LNCaP clone FGC (cell line): Measurements from ENCODE around the gene FLT3.

Experiments used
- DNase-seq: peaks from one replicate; pipeline ENCODE4 v3.0.0-alpha.2; 2011; ENCODE audit warnings: low read depth
- H3K4me3 ChIP-seq: 2 replicates; pipeline ENCODE4 v1.5.1; 2011; ENCODE audit warnings: mild to moderate bottlenecking, low read depth, low read length, control low read depth
- TF ChIP-seq, protein P1 (sequence below): IDR thresholded peaks from 2 replicates; pipeline ENCODE4 v1.5.1; 2012; ENCODE audit warnings: mild to moderate bottlenecking; ENCODE audit not compliant: control insufficient read depth, insufficient read depth; ENCODE audit errors: extremely low read depth

Gene FLT3

DNA sequence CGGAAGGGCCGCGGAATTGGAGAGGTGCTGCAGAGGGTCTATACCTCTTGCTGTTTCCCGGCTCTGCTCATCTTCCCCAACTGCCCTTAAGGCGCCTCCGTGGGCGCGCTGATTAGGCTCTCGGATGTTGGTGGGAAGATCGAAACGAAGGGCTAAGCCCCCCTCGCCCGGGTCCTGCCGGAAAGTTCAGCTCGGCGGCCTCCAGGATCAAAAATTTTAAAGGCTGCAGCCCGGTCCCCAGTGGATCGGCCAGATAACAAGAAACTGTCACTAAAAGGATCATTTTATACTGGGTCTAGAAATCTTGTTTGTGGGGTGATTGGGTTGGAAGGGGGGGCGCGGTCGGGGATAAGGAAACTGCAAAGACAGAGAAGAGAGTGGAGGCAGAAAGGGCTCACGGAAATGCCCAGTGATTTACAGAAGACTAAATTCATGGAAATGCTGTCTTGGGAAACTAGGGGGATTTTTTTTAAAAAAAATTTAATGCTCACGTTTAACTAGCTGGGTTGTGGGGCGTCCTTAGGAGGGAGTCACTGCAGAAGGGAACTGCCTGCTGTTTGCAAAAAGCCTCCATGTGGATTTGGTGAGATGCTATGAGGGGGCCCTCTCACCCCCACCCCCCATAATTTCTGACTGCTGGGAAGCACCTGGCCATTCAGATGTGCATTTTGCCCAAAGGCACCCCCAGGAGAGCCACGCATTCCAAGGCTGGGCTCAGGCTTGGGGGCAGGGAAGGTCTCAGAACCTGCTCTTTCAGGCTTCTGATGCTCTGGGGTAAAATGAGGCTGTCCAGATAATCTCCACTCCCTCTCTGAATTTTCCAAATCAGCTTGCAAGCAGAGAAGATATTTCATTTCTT is 138.9 kb downstream of the FLT3 start:
- TF ChIP-seq, protein P1, sequence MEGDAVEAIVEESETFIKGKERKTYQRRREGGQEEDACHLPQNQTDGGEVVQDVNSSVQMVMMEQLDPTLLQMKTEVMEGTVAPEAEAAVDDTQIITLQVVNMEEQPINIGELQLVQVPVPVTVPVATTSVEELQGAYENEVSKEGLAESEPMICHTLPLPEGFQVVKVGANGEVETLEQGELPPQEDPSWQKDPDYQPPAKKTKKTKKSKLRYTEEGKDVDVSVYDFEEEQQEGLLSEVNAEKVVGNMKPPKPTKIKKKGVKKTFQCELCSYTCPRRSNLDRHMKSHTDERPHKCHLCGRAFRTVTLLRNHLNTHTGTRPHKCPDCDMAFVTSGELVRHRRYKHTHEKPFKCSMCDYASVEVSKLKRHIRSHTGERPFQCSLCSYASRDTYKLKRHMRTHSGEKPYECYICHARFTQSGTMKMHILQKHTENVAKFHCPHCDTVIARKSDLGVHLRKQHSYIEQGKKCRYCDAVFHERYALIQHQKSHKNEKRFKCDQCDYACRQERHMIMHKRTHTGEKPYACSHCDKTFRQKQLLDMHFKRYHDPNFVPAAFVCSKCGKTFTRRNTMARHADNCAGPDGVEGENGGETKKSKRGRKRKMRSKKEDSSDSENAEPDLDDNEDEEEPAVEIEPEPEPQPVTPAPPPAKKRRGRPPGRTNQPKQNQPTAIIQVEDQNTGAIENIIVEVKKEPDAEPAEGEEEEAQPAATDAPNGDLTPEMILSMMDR, result no peak
- DNase-seq, result no peak
- H3K4me3 ChIP-seq, result no peak overlapping the region

DNA sequence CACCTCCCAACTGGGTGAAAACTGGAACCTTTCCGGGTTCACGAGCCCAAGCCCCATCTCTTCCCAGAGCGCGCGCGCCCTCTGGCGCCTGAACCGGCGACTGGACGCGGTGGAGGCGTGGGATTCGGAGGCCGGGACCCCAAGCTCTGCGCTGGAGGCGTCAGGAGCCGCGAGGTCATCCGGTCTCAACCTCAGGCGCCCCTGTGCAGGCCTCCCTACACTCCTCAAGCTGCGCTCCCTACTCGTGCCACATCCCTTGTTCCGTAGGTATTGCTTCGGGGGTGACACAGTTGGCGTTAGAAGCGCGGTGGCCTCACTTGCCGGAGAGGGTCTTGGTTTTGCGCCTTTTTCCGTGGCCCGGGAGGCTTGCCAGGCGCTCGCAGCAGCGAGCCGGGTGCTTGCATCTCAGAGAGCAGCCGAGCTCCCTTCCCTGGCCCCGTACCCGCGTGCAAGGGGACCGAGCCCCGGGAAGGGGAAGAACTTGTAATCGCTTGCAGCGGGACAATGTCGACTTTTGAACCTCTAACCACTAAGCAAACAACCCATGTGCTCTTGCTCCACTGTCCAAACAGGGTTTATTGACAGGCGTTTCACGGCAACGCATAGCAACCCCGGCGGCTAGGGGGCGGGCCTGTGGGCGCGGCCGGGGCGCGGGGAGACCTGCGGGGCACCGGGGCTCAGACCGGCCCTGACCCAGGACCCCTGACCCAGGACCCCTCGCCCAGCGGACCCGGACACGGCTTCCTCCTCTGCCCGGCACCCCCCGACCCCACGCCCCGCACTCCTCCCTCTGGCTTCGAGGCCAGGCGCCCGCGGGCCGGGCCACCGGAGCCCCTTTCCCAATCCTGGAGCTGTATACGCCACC is 139.8 kb downstream of the FLT3 start:
- TF ChIP-seq, protein P1, result no peak
- 0 out of 2 replicates have a peak overlapping the region, but pooled peaks have one; percentile 13 for H3K4me3 ChIP-seq
- DNase-seq, result peak; percentile 22

DNA sequence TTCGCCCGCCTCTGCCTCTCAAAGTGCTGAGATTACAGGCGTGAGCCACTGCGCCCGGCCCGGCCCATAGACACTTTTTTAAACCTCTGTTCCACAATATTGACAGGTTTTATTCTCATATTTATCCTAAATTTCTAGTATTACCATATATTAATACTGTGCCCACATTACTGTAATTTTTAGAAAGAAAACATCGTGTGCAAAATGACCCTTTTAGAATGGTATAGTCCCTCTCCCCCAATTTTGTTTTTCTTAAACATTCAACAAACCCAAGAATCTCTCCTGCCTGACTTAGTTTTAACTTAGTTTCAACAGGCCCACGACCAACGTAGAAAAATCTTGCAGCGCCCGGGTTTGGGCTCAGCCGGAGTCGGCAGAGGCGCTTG is 140.4 kb downstream of the FLT3 start:
- DNase-seq, result no peak
- no peak overlapping the region for H3K4me3 ChIP-seq
- TF ChIP-seq, protein P1, result no peak

DNA sequence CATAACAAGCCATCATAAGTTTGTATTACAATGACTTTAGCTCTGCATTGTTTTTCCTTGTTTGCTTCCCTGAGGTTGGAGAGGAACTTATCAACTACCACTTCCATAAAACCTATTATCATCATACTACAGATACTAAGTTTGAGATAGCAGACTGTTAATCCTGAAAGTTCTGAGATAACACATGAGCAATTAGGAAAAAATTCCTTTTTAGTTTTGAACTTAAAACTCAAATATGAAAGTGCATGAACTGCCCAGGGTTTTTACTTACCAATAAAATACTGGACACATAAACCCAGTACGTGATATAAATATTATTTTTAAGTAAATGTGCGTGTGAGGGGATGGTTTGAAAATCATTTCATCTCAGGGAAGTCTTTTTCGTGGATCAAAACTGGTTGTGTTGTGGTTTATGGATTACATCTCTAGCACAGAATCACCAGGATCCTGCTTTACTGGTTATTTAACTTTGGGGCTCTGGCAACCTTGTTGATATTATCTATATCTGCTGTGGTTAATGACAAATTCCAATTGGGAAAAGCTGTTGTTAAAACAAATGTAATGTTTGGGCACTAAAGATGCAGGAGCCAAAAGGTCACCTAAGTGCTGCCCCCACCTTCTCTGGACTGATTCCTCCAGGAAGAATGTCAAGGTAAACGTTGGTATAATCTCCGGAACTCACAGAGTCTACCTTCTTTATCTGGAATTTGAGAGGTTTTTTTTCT is 143.6 kb downstream of the FLT3 start:
- TF ChIP-seq, protein P1, result no peak
- no peak overlapping the region for H3K4me3 ChIP-seq
- peak; percentile 63 for DNase-seq

DNA sequence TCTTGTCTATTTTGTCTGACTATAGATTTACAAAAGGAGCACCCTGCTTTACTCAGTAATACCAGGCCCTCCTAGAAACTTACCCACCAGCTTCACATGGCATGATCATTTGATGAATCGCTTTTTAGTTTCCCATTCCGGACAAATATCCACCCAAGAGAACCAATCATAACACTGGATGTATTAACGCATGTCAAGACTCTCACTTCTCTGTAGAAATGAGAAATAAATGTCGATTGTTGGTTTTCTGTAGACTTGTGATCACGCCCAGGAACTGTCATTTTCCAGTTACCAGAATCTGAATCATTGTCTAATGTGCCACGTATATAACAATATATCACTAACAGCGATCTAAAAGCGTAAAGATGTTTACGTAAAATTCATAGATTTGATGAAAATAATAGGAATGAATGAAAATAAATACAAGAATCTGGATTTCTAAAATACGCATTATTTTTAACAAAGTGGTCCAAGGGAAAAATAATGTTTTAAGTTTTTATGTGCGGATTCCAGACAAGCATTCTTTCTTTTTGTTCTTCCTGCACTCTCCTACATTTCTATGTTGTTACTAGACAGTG is 145.3 kb downstream of the FLT3 start:
- no peak overlapping the region for H3K4me3 ChIP-seq
- no peak for DNase-seq
- TF ChIP-seq, protein P1, result no peak

DNA sequence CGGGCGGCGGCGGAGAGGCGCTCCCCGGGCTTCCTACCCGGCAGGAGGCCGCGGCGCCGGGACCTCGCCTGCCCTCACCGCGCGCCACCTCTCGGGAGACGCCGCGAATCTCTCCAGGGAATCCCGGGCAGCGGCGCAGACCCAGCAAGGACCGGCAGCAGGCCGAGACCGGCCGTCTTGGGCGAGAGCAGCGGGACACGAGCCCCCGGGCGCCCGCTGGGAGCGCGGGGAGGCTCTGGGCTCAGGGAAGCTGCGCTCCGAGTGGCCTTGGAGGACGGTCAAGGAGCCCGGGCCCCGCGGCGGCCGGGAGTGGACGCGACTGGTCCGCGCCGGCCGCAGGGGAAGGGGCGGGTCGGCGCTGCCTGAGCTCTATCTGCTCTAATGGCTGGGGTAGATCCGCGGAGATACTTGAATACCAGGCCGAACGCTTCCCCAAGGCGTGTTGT is 145.9 kb downstream of the FLT3 start:
- H3K4me3 ChIP-seq, result no peak overlapping the region
- TF ChIP-seq, protein P1, result no peak
- DNase-seq, result no peak
